DOHH2 (cell line): Measurements from ENCODE around the gene WDFY3.

Experiments
- H3F3A ChIP-seq: fragments of 200-600 bp; sonication (generic), shearing (Covaris generic); 2 replicates; pipeline ENCODE4 v1.6.0; 2016; ENCODE audit warnings: antibody characterized with exemption, mild to moderate bottlenecking; ENCODE audit not compliant: control insufficient read depth, insufficient read depth
- H3K27ac ChIP-seq: fragments of 200-600 bp; sonication (generic); 2 replicates; pipeline ENCODE4 v1.5.1; 2014; ENCODE audit warnings: low read depth, mild to moderate bottlenecking, low read length, moderate library complexity
- H3K27me3 ChIP-seq: fragments of 200-600 bp; sonication (generic); 2 replicates; pipeline ENCODE4 v1.6.1; 2014; ENCODE audit warnings: mild to moderate bottlenecking, low read length, mixed read lengths; ENCODE audit not compliant: control insufficient read depth
- H3K36me3 ChIP-seq: fragments of 200-600 bp; sonication (generic); 2 replicates; pipeline ENCODE4 v1.6.1; 2014; ENCODE audit warnings: mild to moderate bottlenecking, low read length, moderate library complexity, mixed read lengths; ENCODE audit not compliant: control insufficient read depth
- H3K4me1 ChIP-seq: fragments of 200-600 bp; sonication (generic); 2 replicates; pipeline ENCODE4 v1.6.1; 2014; ENCODE audit warnings: mild to moderate bottlenecking, low read length, mixed read lengths; ENCODE audit not compliant: control insufficient read depth
- H3K4me2 ChIP-seq: fragments of 200-600 bp; sonication (generic); 2 replicates; pipeline ENCODE4 v1.6.0; 2014; ENCODE audit warnings: mild to moderate bottlenecking, low read length, moderate library complexity
- H3K4me3 ChIP-seq: fragments of 200-600 bp; sonication (generic); 2 replicates; pipeline ENCODE4 v1.5.1; 2014; ENCODE audit warnings: mild to moderate bottlenecking, low read length, mixed read lengths
- H3K79me2 ChIP-seq: fragments of 200-600 bp; sonication (generic); 2 replicates; pipeline ENCODE4 v1.6.1; 2014; ENCODE audit warnings: mild to moderate bottlenecking, low read length, mixed read lengths; ENCODE audit not compliant: control insufficient read depth
- H3K9me2 ChIP-seq: fragments of 200-600 bp; sonication (generic); replicated peaks from 2 replicates; pipeline ENCODE4 v1.6.1; 2014; ENCODE audit warnings: mild to moderate bottlenecking, low read length, mixed read lengths; ENCODE audit not compliant: control insufficient read depth
- H3K9me3 ChIP-seq: fragments of 200-600 bp; sonication (generic); 2 replicates; pipeline ENCODE4 v1.6.1; 2014; ENCODE audit warnings: antibody characterized with exemption, low read length, mixed read lengths; ENCODE audit not compliant: control insufficient read depth, insufficient read depth
- H4K20me1 ChIP-seq: fragments of 200-600 bp; sonication (generic); 2 replicates; pipeline ENCODE4 v1.6.0; 2014; ENCODE audit warnings: low read depth, mild to moderate bottlenecking, antibody characterized with exemption, low read length, moderate library complexity; ENCODE audit not compliant: control insufficient read depth, insufficient read depth
- CTCF ChIP-seq: fragments of 200-600 bp; sonication (generic); IDR thresholded peaks from one replicate; pipeline ENCODE4 v1.5.1; 2014; ENCODE audit warnings: antibody characterized with exemption, mild to moderate bottlenecking, low read depth, low read length; ENCODE audit not compliant: poor library complexity, severe bottlenecking
- EZH2phosphoT487 ChIP-seq: fragments of 200-600 bp; sonication (generic); IDR thresholded peaks from 2 replicates; pipeline ENCODE4 v1.6.1; 2017; ENCODE audit warnings: borderline replicate concordance, mild to moderate bottlenecking, antibody characterized with exemption, low read length, moderate library complexity, mixed read lengths

WDFY3 gene

GRCh38 chr4:84730375-84730774 is 236.1 kb downstream of the WDFY3 start:
- TF ChIP-seq CTCF (no peak), EZH2phosphoT487 (no peak)
- no peaks in the 10 kb centered on the region for H3K9me2 ChIP-seq
- no peaks in the 10 kb centered on the region for H3K9me3 ChIP-seq
- H3K27ac ChIP-seq = no peak overlapping the region
- no peaks in the 10 kb centered on the region for H3K4me1 ChIP-seq
- no peak overlapping the region for H3K4me2 ChIP-seq
- H3F3A ChIP-seq = no peaks in the 10 kb centered on the region
- H3K27me3 ChIP-seq = peaks cover 5% of the 10 kb centered on the region; the same call in 1 of the 2 replicates
- no peak overlapping the region for H3K4me3 ChIP-seq
- H3K36me3 ChIP-seq = no peaks in the 10 kb centered on the region
- no peaks in the 10 kb centered on the region for H4K20me1 ChIP-seq
- H3K79me2 ChIP-seq = no peaks in the 10 kb centered on the region

- Histone ChIP-seq H3K79me2 (no peaks in the 10 kb centered on the region), H3K36me3 (no peaks in the 10 kb centered on the region), H3K27me3 (no peaks in the 10 kb centered on the region), H3K4me3 (no peak overlapping the region), H3F3A (no peaks in the 10 kb centered on the region), H3K4me1 (no peaks in the 10 kb centered on the region), H3K27ac (no peak overlapping the region), H3K9me2 (no peaks in the 10 kb centered on the region), H3K4me2 (no peak overlapping the region), H3K9me3 (no peaks in the 10 kb centered on the region), H4K20me1 (no peaks in the 10 kb centered on the region)
- TF ChIP-seq CTCF = no peak
- TF ChIP-seq EZH2phosphoT487 = no peak
Measured at GRCh38 chr4:84727491-84727890, 239.0 kb downstream of the WDFY3 start.

GRCh38 chr4:84726356-84726755 is 240.1 kb downstream of the WDFY3 start:
- no peaks in the 10 kb centered on the region for H3K4me1 ChIP-seq
- H3K27ac ChIP-seq = no peak overlapping the region
- H4K20me1 ChIP-seq = no peaks in the 10 kb centered on the region
- no peak overlapping the region for H3K4me3 ChIP-seq
- no peaks in the 10 kb centered on the region for H3K27me3 ChIP-seq
- H3F3A ChIP-seq = no peaks in the 10 kb centered on the region
- no peak overlapping the region for H3K4me2 ChIP-seq
- no peaks in the 10 kb centered on the region for H3K79me2 ChIP-seq
- H3K9me3 ChIP-seq = no peaks in the 10 kb centered on the region
- H3K9me2 ChIP-seq = no peaks in the 10 kb centered on the region
- TF ChIP-seq EZH2phosphoT487 (no peak), CTCF (no peak)
- no peaks in the 10 kb centered on the region for H3K36me3 ChIP-seq

- no peaks in the 10 kb centered on the region for H3K9me3 ChIP-seq
- no peak overlapping the region for H3K27ac ChIP-seq
- H3K4me2 ChIP-seq = no peak overlapping the region
- H3F3A ChIP-seq = no peaks in the 10 kb centered on the region
- H3K36me3 ChIP-seq = no peaks in the 10 kb centered on the region
- no peaks in the 10 kb centered on the region for H3K27me3 ChIP-seq
- H3K9me2 ChIP-seq = no peaks in the 10 kb centered on the region
- H4K20me1 ChIP-seq = no peaks in the 10 kb centered on the region
- H3K4me3 ChIP-seq = no peak overlapping the region
- no peaks in the 10 kb centered on the region for H3K4me1 ChIP-seq
- TF ChIP-seq EZH2phosphoT487 (no peak), CTCF (no peak)
- H3K79me2 ChIP-seq = no peaks in the 10 kb centered on the region
Measured at GRCh38 chr4:84722720-84723119, 243.8 kb downstream of the WDFY3 start.
